GM18519 (cell line): ENCODE data around the gene INTS3.
"Not testable (repeated sequence)": the region's sequence is repeated elsewhere in the genome, so short reads cannot be mapped to it uniquely, and the experiment has no call there.

Experiments used
- ATAC-seq: cut with Tn5 transposase; IDR thresholded peaks from one replicate; pipeline ENCODE4 v1.9.1; 2021; ENCODE audit warnings: mild to moderate bottlenecking, moderate library complexity; ENCODE audit not compliant: unreplicated experiment, low FRiP score

Gene INTS3

GRCh38 chr1:153775458-153776327 is 47.8 kb downstream of the INTS3 start:
- ATAC-seq = no peak

- ATAC-seq = no peak
Measured at GRCh38 chr1:153776352-153776751, 48.5 kb downstream of the INTS3 start.

GRCh38 chr1:153776845-153777370 is 49.1 kb downstream of the INTS3 start:
- ATAC-seq = no peak

GRCh38 chr1:153777648-153778047 is 49.8 kb downstream of the INTS3 start:
- no peak for ATAC-seq

GRCh38 chr1:153778051-153778823 is 50.4 kb downstream of the INTS3 start:
- no peak for ATAC-seq

GRCh38 chr1:153778824-153779519 is 51.1 kb downstream of the INTS3 start:
- ATAC-seq = no peak

GRCh38 chr1:153779781-153780541 is 52.1 kb downstream of the INTS3 start:
- no peak for ATAC-seq

GRCh38 chr1:153780551-153780950 is 52.7 kb downstream of the INTS3 start:
- no peak for ATAC-seq

- not testable (repeated sequence) for ATAC-seq
Measured at GRCh38 chr1:153782648-153783047, 54.8 kb downstream of the INTS3 start.

GRCh38 chr1:153783233-153784190 is 55.7 kb downstream of the INTS3 start:
- ATAC-seq = peak; percentile 78

- ATAC-seq = no peak
Measured at GRCh38 chr1:153786038-153786790, 58.4 kb downstream of the INTS3 start.

GRCh38 chr1:153789478-153790034 is 61.7 kb downstream of the INTS3 start:
- no peak for ATAC-seq

GRCh38 chr1:153790313-153790965 is 62.6 kb downstream of the INTS3 start:
- ATAC-seq = no peak

GRCh38 chr1:153790966-153791647 is 63.3 kb downstream of the INTS3 start:
- peak; percentile 53 for ATAC-seq

GRCh38 chr1:153791648-153792253 is 63.9 kb downstream of the INTS3 start:
- ATAC-seq = no peak

- ATAC-seq = no peak
Measured at GRCh38 chr1:153792631-153793041, 64.8 kb downstream of the INTS3 start.
